Right ventricle myocardium inferior (tissue), 1 donor: ENCODE data around the gene NHERF2. TPM values are rescaled to one million over a fixed set of nuclear protein-coding genes. Genes with fewer than 3 reads are reported as not detected.

Source experiments
- ATAC-seq: fragments of 200-7000 bp; cut with Tn5 transposase; one replicate; pipeline ENCODE4 v1.9.1; 2020; ENCODE audit warnings: mild to moderate bottlenecking, moderate library complexity
- DNase-seq: peaks from one replicate; pipeline ENCODE4 v3.0.0; 2021; ENCODE audit errors: missing footprints
- intact Hi-C: fragments of 100-400 bp; cut with DNase I; formaldehyde crosslinking; loops from one replicate; pipeline ENCODE4 v1.11.0; 2022
- total RNA-seq: library from RNA; stranded (reverse); fragmentation: NEBNext Ultra II Directional; extraction: Animal tissue kit (Norgen Biotek cat#: 25700); gene quantifications from one replicate; pipeline ENCODE4 v1.2.1, GENCODE V29; 2021
- donor health status: DM: no; HTN: yes; CAD: no; lungs with severe emphysema.

NHERF2 gene
- total RNA-seq, 1 donor from 2014 or later = 292 TPM

DNA sequence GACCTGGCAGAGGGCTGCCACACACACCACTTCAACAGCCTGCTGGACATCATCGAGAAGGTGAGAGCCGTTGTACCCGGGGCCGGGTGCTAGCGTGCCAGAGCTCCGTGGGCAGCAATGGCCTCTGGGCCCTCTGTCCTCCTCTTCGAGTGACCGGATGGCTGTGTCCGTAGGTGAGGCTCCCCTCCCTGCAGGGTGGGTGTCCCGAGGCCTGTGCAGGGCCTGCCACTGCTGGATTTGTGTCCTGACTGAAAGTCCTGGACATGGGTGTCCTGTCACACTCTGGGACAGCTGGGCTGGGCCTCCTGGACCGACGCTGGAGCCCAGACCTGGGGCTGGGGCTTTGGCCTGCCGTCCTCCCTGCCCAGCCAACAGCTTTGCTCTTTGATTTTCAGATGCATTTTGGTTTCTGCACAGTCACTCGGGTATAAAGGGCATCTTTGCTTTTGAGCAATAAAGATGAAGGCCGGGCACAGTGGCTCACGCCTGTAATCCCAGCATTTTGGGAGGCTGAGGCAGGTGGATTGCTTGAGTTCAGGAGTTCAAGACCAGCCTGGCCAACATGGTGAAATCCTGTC is 37.8 kb downstream of the NHERF2 start:
- DNase-seq (no peak), ATAC-seq (no peak)
- intact Hi-C loops = no loop called here

DNA sequence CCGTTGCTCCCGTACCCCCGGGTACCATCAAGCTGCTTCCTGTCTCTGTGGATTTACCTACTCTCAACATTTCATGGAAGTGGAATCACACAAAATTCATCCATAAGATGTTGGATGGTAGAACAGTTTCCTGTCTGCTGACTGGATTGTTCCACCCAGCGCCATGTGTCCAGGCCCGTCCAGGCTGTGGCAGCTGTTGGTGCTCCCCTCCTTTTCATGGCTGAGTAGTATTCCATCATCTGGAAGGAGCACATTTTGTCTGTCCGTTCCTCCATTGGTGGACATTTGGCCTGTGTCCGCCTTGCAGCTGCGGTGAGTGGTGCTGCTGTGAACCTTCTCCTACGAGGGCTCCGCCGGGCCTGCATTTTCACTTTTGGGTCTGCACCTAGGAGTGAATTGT is 39.4 kb downstream of the NHERF2 start:
- ATAC-seq = no peak
- no peak for DNase-seq
- intact Hi-C loops = no loop called here

DNA sequence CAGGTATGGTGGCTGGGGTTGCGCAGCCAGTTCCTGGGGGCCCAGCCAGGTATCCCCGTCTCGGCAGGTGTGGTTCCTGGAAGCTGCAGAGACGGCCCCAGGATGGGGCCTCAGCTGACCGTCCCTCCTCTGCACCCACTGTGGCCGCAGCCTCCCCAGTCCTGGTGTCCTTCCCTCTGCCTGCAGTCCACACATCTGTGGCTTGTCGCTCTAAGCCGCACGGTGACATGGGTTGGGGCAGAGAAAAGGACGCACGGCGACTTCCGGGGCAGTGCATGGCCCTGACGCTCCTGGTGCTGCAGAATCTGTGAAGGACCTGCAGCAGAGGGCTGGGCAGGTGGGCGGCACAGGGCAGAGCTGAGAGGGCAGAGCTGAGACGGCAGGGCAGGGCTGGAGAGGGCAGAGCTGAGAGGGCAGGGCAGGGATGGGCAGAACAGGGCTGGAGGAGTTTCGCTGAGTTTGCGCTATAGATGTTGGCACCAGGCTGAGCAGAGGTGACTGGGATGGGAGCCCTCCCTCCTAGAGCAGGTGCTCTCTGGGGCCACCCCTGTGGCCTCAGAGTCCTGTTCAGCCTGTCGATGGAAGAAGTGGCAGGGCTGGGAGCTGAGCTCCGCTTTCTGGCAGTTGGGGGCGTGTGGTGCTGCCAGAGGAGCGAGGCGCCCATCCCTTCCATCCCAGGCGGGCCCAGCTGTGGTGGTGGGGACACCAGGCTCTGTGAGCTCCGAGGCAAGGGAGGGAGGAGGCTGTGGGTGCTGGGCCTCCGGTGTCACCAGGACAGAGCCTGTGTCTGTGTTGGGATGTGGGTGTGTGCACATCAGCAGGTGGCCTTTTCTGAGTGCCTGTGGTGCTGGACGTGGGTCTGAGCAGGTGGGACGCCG is 44.1 kb downstream of the NHERF2 start:
- no peak for ATAC-seq
- no peak for DNase-seq
- intact Hi-C loops = no loop called here

DNA sequence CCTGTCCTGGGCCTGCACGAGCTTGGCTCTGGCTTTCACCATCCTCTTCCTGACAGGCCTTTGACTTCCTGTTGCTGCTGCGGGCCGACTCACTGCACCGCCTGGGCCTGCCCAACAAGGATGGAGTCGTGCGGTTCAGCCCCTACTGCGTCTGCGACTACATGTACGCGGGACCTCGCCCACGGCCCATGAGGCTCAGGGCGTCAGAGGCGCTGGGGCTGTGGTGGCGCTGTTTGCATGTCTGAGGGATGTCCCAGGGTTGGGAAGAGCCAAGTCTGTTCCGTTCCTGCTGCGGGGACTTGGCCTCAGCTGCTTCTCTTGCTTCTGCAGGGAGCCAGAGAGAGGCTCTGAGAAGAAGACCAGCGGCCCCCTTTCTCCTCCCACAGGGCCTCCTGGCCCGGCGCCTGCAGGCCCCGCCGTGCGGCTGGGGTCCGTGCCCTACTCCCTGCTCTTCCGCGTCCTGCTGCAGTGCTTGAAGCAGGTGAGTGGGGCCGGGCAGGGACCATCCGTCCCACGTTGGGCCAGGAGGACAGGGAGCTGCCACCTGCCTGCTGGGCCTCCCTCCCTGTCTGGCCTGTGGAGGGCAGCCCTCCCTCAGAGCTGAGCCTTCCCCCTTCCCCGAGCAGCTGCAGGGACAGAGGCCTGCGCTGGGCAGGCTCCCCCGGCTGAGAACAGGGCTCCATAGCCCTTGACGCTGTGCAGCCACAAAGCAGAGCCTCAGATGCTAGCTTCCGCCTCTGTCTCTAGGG is 44.9 kb downstream of the NHERF2 start:
- DNase-seq (no peak), ATAC-seq (peak; percentile 27)

DNA sequence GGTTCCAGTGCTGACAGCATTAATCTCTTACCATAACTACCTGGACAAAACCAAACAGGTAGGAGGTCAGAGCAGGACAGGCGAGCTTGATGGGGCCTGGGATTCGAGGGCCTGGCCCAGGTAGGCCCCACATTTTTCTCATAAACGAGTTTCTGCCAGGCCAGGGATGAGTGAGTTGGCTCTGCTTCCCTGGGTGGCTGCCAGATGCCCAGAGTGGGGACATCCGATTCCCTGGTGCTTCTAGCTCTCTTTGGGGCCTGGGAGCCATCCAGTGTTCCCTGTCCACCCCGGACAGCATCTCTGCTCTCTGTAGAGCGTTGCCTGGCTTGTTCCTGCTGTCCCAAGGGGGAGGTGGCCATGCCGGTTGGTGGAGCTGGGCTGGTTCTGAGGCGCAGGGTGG is 46.2 kb downstream of the NHERF2 start:
- DNase-seq (no peak), ATAC-seq (no peak)
- intact Hi-C loops = no loop called here

More for the DNA sequence above, 44.9 kb downstream of the NHERF2 start:
- intact Hi-C loops = no loop called here

DNA sequence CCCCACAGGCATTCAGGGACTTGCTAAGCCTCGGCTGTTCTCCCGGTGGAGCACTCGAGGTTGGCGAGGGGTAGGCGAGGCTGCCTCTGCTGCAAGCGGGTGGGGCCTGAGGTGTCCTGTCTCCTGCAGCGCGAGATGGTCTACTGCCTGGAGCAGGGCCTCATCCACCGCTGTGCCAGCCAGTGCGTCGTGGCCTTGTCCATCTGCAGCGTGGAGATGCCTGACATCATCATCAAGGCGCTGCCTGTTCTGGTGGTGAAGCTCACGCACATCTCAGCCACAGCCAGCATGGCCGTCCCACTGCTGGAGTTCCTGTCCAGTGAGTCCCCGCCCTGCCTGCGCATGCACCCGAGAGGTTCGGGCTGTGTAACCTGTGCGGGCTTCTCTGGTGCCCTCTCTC is 47.4 kb downstream of the NHERF2 start:
- intact Hi-C loops = no loop called here
- ATAC-seq (no peak), DNase-seq (no peak)

DNA sequence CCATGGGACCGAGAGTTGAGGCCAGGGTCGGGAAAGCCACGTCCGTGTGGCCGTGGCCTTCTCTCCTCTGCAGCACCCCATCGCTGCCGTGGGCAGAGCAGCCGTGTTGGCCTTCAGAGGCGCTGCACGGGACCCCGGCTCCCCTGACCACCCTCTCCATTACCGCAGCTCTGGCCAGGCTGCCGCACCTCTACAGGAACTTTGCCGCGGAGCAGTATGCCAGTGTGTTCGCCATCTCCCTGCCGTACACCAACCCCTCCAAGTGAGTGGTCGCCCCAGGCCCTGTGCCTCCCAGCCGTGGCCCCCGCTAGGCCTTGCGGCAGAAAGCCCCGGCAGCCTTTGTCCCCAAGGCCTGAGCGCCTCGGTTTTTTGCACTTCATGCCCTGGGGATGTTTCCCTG is 48.9 kb downstream of the NHERF2 start:
- DNase-seq = no peak
- ATAC-seq = no peak
- intact Hi-C loops = no loop called here

DNA sequence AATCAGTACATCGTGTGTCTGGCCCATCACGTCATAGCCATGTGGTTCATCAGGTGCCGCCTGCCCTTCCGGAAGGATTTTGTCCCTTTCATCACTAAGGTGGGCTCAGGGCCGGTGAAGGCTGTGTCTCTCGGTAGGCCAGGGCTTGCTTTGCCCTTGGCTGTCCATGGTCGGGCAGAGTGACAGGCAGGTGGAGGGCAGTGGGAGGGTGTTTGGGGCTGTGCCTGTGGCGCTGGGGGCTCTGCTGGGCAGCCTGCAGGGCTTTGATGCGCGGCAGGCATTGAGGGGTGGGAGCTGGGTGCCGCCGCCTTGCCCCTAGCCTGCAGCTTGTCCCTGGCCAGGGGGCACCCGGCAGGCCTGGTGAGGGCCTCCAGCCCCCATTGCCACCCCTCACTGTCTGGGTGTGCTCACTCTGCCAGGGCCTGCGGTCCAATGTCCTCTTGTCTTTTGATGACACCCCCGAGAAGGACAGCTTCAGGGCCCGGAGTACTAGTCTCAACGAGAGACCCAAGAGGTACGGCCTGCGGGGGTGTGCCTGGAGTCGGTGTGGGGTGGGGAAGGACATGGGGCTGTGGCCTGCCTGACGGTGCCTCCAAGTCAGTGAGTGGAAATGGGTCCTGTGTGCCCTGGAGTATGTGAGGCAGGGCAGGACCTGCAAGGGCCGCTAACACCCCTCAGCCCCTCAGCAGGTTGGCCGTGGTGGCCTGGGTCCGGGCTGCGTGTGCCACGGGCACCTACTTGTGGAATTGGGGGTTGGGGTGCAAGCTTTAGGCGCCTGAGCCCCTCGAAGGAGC is 49.6 kb downstream of the NHERF2 start:
- DNase-seq (no peak), ATAC-seq (no peak)
- intact Hi-C loops = no loop called here

DNA sequence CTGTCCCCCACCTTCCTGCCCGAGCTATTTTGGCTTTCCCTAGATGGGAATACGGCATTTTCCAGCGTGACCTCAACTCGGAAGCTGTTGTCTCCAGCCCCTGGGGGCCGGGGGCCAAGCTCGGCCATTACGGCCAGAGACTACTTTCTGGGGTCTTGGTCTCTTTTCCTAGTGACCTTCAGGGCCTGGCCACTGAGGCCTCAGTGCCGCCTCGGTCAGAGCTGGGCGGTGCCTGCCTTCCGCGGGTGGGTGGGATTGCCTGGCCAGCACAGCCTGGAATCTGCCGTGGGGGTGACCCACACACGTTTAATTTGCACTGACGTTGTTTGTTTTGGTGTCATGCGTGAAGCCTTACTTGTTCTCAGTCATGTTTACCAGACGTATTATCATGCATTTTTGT is 50.3 kb downstream of the NHERF2 start:
- no peak for DNase-seq
- intact Hi-C loops = no loop called here
- ATAC-seq = no peak

DNA sequence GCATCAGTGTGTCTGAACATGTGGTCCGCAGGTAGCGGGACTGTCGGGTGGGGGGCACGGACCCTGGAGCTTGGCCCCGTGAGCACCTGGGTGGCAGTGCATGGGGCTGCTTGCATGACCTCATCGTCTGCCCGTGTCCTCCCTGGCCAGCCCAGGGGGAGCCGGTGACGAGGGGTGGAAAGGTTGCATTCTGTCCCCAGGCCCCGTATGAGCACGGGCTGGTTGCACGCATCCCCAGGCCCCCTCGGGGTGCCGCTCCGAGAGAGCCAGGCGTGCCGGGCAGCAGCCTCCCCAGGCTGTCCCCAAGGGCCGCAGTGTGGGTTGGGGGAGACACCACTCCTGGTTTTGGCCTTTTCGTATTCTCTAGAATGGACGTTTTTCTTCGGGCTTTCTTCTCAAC is 51.0 kb downstream of the NHERF2 start:
- no peak for DNase-seq
- no peak for ATAC-seq
- intact Hi-C loops = no loop called here

DNA sequence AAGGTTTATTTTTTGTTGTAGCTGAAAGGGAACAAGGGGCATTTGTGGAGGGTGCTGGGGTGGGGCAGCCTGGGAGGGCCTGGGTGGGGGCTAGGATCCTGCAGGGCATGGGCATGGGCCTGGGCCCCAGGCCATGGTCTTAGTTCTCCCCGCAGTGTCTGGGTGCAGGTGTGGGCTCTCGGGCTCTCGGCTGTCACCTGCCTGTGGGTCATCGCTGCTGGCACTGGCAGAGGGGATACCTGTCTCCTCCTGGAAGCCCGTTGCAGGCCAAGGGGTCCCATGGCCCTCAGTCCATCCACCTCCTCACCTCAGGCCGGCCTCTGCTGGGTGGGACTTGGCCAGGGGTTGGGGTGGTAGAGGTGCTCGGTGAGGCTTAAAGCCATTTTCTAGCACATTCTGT is 51.4 kb downstream of the NHERF2 start:
- ATAC-seq (no peak), DNase-seq (no peak)
- intact Hi-C loops = no loop called here

DNA sequence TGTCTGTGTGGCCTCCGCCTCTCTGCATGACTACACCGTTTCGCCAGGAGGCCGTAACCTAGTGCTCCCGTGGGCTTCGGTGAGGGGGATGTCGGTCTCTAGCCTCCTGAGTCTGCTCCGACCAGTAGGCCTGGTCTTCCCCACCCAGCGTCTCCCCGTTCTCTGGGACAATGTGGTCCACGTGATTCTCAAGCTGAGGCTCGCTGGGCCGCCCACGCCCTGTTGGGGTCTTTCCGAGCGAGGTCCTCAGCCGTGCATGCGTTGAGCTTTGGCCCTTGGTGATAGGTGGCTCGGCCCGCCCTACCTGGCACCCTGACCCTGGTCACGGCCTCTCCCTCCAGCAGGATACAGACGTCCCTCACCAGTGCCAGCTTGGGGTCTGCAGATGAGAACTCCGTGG is 52.0 kb downstream of the NHERF2 start:
- intact Hi-C loops = no loop called here
- ATAC-seq = no peak
- no peak for DNase-seq

DNA sequence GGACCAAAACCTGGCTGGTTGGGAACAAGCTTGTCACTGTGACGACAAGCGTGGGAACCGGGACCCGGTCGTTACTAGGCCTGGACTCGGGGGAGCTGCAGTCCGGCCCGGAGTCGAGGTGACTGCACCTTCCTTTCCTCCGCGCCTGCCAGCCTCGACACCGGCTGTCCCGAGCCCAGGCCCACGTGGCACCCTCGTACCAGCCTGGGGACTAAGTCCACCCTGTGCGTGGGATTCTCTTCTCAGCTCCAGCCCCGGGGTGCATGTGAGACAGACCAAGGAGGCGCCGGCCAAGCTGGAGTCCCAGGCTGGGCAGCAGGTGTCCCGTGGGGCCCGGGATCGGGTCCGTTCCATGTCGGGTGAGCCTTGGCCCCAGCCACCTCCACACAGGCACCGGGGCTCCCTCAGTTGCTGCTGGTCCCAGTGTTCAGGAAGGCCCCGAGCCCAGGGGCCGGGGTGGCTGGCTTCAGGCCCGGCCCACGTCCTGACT is 52.7 kb downstream of the NHERF2 start:
- DNase-seq (no peak), ATAC-seq (no peak)
- intact Hi-C loops = no loop called here

DNA sequence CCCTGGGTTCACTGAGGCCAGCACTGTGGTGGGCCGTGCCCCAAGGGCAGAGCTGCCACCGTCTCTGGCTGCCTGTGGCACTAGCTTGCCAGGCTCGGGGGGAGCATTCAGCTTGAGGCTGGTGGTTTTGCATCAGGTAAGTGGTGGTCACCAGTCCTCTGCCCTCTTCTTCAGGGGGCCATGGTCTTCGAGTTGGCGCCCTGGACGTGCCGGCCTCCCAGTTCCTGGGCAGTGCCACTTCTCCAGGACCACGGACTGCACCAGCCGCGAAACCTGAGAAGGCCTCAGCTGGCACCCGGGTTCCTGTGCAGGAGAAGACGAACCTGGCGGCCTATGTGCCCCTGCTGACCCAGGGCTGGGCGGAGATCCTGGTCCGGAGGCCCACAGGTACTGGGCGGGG is 53.3 kb downstream of the NHERF2 start:
- DNase-seq (no peak), ATAC-seq (no peak)
- intact Hi-C loops = no loop called here

DNA sequence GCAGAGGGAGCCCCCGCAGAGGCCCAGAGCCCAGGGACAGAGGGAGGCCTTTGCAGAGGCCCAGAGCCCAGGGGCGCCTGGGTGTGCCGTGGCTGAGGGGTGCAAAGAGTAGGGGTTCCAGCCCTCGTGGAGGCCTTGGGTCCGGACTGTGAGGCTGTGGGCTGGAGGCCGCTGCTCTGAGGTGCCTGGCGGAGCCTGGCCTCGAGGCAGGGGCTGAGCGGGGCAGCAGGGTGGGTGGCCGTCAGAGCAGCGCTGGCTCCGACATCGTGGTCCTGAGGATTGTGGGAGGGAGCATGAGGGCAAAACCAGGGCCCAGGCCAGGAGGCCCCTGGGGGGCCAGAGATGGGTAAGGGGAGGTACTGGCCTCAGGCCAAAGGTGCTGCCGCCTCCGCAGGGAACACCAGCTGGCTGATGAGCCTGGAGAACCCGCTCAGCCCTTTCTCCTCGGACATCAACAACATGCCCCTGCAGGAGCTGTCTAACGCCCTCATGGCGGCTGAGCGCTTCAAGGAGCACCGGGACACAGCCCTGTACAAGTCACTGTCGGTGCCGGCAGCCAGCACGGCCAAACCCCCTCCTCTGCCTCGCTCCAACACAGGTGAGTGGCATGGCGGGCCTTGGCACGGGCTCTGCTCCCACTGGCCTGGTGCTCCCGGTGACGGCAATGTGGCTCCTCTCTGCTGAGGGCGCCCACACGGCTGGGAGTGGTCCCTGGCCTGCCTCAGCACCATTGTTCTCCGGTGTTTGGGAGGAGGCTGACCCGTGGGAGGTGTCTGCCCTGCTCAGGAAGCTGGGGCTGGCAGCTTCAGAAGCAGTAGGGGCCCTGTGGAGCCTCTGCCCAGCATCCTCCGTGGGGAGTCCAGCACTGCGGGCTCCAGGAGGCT is 54.7 kb downstream of the NHERF2 start:
- DNase-seq = no peak
- ATAC-seq = no peak
- intact Hi-C loops = no loop called here

DNA sequence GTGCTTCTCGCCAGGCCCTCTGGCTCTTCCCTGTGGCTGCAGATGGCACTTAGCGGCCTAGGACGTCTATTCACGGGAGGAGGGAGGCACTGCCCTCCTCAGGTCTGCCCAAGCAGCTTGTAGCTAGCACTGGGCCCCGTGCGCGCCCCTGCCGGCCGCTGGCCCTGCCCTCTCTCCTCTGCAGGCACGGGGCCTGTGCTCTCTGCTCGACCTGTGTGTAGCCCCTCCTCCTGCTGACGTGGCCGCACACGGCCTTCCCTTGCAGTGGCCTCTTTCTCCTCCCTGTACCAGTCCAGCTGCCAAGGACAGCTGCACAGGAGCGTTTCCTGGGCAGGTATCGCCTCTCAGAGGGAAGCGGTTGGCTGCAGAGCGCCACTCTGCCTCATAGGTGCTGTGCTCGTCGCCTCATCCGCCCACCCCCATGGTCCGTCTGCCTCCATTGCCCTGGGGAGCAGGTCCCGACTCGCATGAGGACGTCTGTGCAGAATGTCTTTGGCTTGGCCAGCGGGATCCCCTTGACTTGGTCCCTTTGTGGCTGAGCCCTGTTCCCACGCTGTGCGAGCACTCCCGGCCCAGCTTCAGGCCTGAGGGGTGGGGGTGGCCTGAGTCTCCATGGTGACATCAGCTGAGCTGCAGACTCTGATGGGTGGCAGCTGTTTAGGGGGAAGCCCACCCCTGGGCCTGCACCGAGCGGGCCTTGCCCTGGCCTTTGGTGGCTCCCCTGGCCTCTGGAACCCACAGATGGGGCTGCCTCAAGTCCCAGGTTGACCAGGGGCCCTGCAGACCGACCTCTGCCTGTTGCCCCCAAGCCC is 55.7 kb downstream of the NHERF2 start:
- intact Hi-C loops = no loop called here
- DNase-seq (no peak), ATAC-seq (peak; percentile 33)

DNA sequence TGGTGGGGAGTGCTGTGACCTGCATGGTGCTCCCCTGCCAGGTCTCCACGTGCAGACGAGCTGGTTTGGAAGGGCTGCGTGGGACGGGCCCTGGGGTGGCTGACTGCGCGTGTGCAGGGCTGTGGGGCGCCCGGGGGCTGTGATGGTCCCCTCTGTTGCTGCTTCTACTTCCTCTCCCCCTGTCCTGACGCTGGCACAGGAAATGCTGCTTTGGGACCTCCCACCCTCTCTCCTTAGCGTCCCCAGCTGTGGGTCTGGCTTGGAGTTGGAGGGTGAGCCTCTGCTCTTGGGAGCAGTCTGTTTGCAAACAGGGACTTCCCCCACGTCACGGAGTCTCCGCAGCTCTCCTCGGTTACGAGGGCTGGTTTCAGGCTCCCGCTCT is 56.3 kb downstream of the NHERF2 start:
- DNase-seq (no peak), ATAC-seq (peak; percentile 22)
- intact Hi-C loops = no loop called here
